GM10266 (cell line): ENCODE measurements around the gene OR12D2.
"Not testable (repeated sequence)": the region's sequence is repeated elsewhere in the genome, so short reads cannot be mapped to it uniquely, and the experiment has no call there.

Source experiments
- DNase-seq: peaks from one replicate; pipeline ENCODE4 v3.0.0; 2012; ENCODE audit errors: extremely low spot score
- CTCF ChIP-seq: IDR thresholded peaks from 2 replicates; pipeline ENCODE4 v1.5.1; 2012; ENCODE audit warnings: mild to moderate bottlenecking, low read depth; ENCODE audit not compliant: control insufficient read depth, insufficient read depth; ENCODE audit errors: missing control alignments

The OR12D2 gene

GRCh38 chr6:29439006-29439405, 43.6 kb downstream of the OR12D2 start, which contains the start of gene OR10C1:
Gene OR10C1 (plus strand): TSS chr6:29439306. CDS start chr6:29440016, 710 bp downstream.
- TF ChIP-seq CTCF: no peak
- DNase-seq: no peak

GRCh38 chr6:29442719-29443118, 47.3 kb downstream of the OR12D2 start:
- no peak for TF ChIP-seq CTCF
- DNase-seq: no peak

- not testable (repeated sequence) for DNase-seq
Observed at GRCh38 chr6:29444031-29444430, 48.6 kb downstream of the OR12D2 start.
